Endothelial cell of umbilical vein (primary cell): Measurements from ENCODE around the gene ATRIP. TPM values are rescaled to one million over a fixed set of nuclear protein-coding genes. Genes with fewer than 3 reads are reported as not detected.

Experiments used
- BruUV-seq: library from RNA; stranded (reverse); fragments of 400-500 nt; replicated peaks from 2 replicates; lab custom pipeline; 2021; lab: Mats Ljungman, UMichigan
- CTCF ChIA-PET: fragments of 300-600, 350-600 bp; sonication (Branson Sonifier 250); formaldehyde crosslinking; loops from one replicate; lab custom pipeline; 2021; ENCODE audit warnings: antibody characterized with exemption, inconsistent platforms; lab: Charles Lee
- POLR2A ChIA-PET: fragments of 300-600, 350-600 bp; sonication (Branson Sonifier 250); formaldehyde crosslinking; loops from one replicate; lab custom pipeline; 2021; ENCODE audit warnings: antibody characterized with exemption, inconsistent platforms; lab: Charles Lee
- DNase-seq: peaks from one replicate; pipeline ENCODE4 v3.0.0-alpha.2; 2011; ENCODE audit warnings: low read depth, low spot score
- FAIRE-seq: peaks from 2 replicates; lab custom pipeline; 2011; peaks lifted over from hg19 to GRCh38; lab: Jason Lieb, UNC
- H2AFZ ChIP-seq: 2 replicates; pipeline ENCODE4 v1.6.0; 2012; ENCODE audit warnings: low read depth, low read length, control low read depth, inconsistent platforms
- H3K27ac ChIP-seq: 2 replicates; pipeline ENCODE4 v1.5.1; 2011; ENCODE audit warnings: low read depth, mild to moderate bottlenecking, control low read depth, low read length, moderate library complexity; ENCODE audit not compliant: insufficient read depth
- H3K27me3 ChIP-seq, 2 experiments: 2 replicates each; pipeline versions ENCODE4 v1.6.0 to v1.6.1; 2011; ENCODE audit warnings: low read length in 2 of 2, mixed read lengths in 1 of 2; ENCODE audit not compliant: control insufficient read depth in 2 of 2, insufficient read depth in 2 of 2
- H3K36me3 ChIP-seq, 2 experiments: 2 replicates in 1 of 2; 3 replicates in 1 of 2; pipeline ENCODE4 v1.5.1; 2011; ENCODE audit warnings: low read length in 2 of 2, mild to moderate bottlenecking in 1 of 2, moderate library complexity in 1 of 2; ENCODE audit not compliant: control insufficient read depth in 2 of 2, insufficient read depth in 2 of 2; ENCODE audit errors: extremely low read depth in 1 of 2
- H3K4me1 ChIP-seq: 3 replicates; pipeline ENCODE4 v1.5.1; 2011; ENCODE audit warnings: mild to moderate bottlenecking, low read length; ENCODE audit not compliant: control insufficient read depth, insufficient read depth; ENCODE audit errors: extremely low read depth
- H3K4me2 ChIP-seq: 2 replicates; pipeline ENCODE4 v1.6.1; 2011; ENCODE audit warnings: low read length, control low read depth, mixed read lengths; ENCODE audit not compliant: insufficient read depth
- H3K4me3 ChIP-seq, 3 experiments: fragments of 200-600 bp in 1 of 3; sonication (generic), shearing (Covaris generic) in 1 of 3; replicated peaks in 1 of 3; 2 replicates each; pipeline ENCODE4 v1.5.1; 2011 to 2016; ENCODE audit warnings: control low read depth in 3 of 3, low read length in 3 of 3, mild to moderate bottlenecking in 2 of 3, inconsistent platforms in 1 of 3, low read depth in 1 of 3, moderate library complexity in 1 of 3; ENCODE audit not compliant: insufficient read depth in 1 of 3
- H3K79me2 ChIP-seq: 2 replicates; pipeline ENCODE4 v1.6.0; 2012; ENCODE audit warnings: low read length, inconsistent platforms; ENCODE audit not compliant: control insufficient read depth, insufficient read depth
- H3K9ac ChIP-seq: replicated peaks from 2 replicates; pipeline ENCODE3; 2011; ENCODE audit warnings: low read length, control low read depth; ENCODE audit not compliant: insufficient read depth; ENCODE audit errors: extremely low read depth
- H3K9me1 ChIP-seq: replicated peaks from 3 replicates; pipeline ENCODE4 v1.6.0; 2011; ENCODE audit warnings: mild to moderate bottlenecking, low read length; ENCODE audit not compliant: control insufficient read depth, insufficient read depth; ENCODE audit errors: extremely low read depth
- H3K9me3 ChIP-seq: replicated peaks from 2 replicates; pipeline ENCODE4 v1.5.1; 2012; ENCODE audit warnings: low read length, inconsistent platforms; ENCODE audit not compliant: control insufficient read depth, insufficient read depth
- H4K20me1 ChIP-seq: replicated peaks from 2 replicates; pipeline ENCODE3; 2011; ENCODE audit warnings: mild to moderate bottlenecking, low read length; ENCODE audit not compliant: control insufficient read depth, insufficient read depth; ENCODE audit errors: extremely low read depth
- EZH2 ChIP-seq: IDR thresholded peaks from 2 replicates; pipeline ENCODE4 v1.6.1; 2012; ENCODE audit warnings: borderline replicate concordance, low read depth, mild to moderate bottlenecking, moderate library complexity, low read length, inconsistent platforms; ENCODE audit not compliant: severe bottlenecking
- FOS ChIP-seq: IDR thresholded peaks from 2 replicates; pipeline ENCODE4 v1.6.1; 2011; ENCODE audit warnings: mild to moderate bottlenecking, low read length, moderate library complexity, borderline replicate concordance; ENCODE audit not compliant: insufficient read depth
- GATA2 ChIP-seq: IDR thresholded peaks from 2 replicates; pipeline ENCODE4 v1.7.0; 2011; ENCODE audit warnings: low read depth, mild to moderate bottlenecking, moderate library complexity, mixed read lengths, low read length; ENCODE audit not compliant: insufficient read length, insufficient read depth
- JUN ChIP-seq: IDR thresholded peaks from 2 replicates; pipeline ENCODE4 v1.6.1; 2011; ENCODE audit warnings: borderline replicate concordance, low read depth; ENCODE audit not compliant: insufficient read length, insufficient read depth
- MAX ChIP-seq: IDR thresholded peaks from 2 replicates; pipeline ENCODE4 v1.6.1; 2011; ENCODE audit not compliant: insufficient read depth, insufficient read length
- MYC ChIP-seq: IDR thresholded peaks from one replicate; pipeline ENCODE4 v1.6.1; 2011; ENCODE audit warnings: mild to moderate bottlenecking, low read depth, low read length
- POLR2A ChIP-seq: IDR thresholded peaks from 2 replicates; pipeline ENCODE4 v1.6.1; 2012; ENCODE audit warnings: low read depth, mild to moderate bottlenecking, control low read depth, low read length
- POLR2AphosphoS5 ChIP-seq: IDR thresholded peaks from 2 replicates; pipeline ENCODE4 v1.6.1; 2012; ENCODE audit warnings: low read depth, mild to moderate bottlenecking, control low read depth, low read length, moderate library complexity; ENCODE audit not compliant: insufficient read depth
- dilution Hi-C: fragments of 300-500 bp; cut with MboI; formaldehyde crosslinking; loops from one replicate; pipeline ENCODE4 v1.15.0; 2019; ENCODE audit warnings: low sequenced_read_pairs; ENCODE audit not compliant: extremely low pct_ligation_motif_present
- intact Hi-C: fragments of 100-400 bp; cut with micrococcal nuclease; formaldehyde crosslinking; loops from one replicate; pipeline ENCODE4 v1.10.0; 2022
- polyA plus RNA-seq, 4 experiments: library from polyadenylated mRNA; depleted of rRNA in 3 of 4; stranded (reverse) in 3 of 4; unstranded in 1 of 4; fragments of >200 nt; gene quantifications; 2 replicates each; pipeline versions ENCODE4 v1.2.1 to v1.2.3, GENCODE V29; 2011 to 2012; ENCODE audit warnings: missing spikeins in 1 of 4
- total RNA-seq: library from RNA; stranded (reverse); gene quantifications from 2 replicates; pipeline ENCODE4 v1.2.3, GENCODE V29; 2021
- TF ChIP-seq, protein P1 (sequence below), 2 donors: IDR thresholded peaks; 1 replicate in 1 of 2; 2 replicates in 1 of 2; pipeline ENCODE4 v1.5.1; 2011; ENCODE audit warnings: low read length in 2 of 2, mild to moderate bottlenecking in 2 of 2, moderate library complexity in 2 of 2, control low read depth in 1 of 2, inconsistent platforms in 1 of 2, low read depth in 1 of 2; ENCODE audit not compliant: insufficient read depth in 1 of 2; ENCODE audit errors: extremely low read depth in 1 of 2

Gene ATRIP
- total and polyA plus RNA-seq, 2 donors (not counting 3 experiments of a cell fraction or from before 2014, with no cell fraction given) = 10.6 to 14.7 TPM

GRCh38 chr3:48413611-48414010 lies 32.9 kb upstream of the ATRIP start:
- POLR2A ChIA-PET = no interaction called here
- H3K79me2 ChIP-seq = no peaks in the 10 kb centered on the region
- H3K9me1 ChIP-seq = no peaks in the 10 kb centered on the region
- no peak overlapping the region for H3K27ac ChIP-seq
- no peak overlapping the region for H3K4me3 ChIP-seq
- H3K9me3 ChIP-seq = no peaks in the 10 kb centered on the region
- H3K4me2 ChIP-seq = no peak overlapping the region
- H4K20me1 ChIP-seq = no peaks in the 10 kb centered on the region
- no peak overlapping the region for H3K9ac ChIP-seq
- no peaks in the 10 kb centered on the region for H3K4me1 ChIP-seq
- peaks cover 0 to 36% of the 10 kb centered on the region in 2 experiments for H3K36me3 ChIP-seq
- intact Hi-C loops (no loop called here), dilution Hi-C loops (no loop called here)
- TF ChIP-seq EZH2 (no peak), MAX (no peak), POLR2AphosphoS5 (no peak), POLR2A (no peak), FOS (no peak), JUN (no peak), MYC (no peak), GATA2 (no peak)
- TF ChIP-seq, protein P1, sequence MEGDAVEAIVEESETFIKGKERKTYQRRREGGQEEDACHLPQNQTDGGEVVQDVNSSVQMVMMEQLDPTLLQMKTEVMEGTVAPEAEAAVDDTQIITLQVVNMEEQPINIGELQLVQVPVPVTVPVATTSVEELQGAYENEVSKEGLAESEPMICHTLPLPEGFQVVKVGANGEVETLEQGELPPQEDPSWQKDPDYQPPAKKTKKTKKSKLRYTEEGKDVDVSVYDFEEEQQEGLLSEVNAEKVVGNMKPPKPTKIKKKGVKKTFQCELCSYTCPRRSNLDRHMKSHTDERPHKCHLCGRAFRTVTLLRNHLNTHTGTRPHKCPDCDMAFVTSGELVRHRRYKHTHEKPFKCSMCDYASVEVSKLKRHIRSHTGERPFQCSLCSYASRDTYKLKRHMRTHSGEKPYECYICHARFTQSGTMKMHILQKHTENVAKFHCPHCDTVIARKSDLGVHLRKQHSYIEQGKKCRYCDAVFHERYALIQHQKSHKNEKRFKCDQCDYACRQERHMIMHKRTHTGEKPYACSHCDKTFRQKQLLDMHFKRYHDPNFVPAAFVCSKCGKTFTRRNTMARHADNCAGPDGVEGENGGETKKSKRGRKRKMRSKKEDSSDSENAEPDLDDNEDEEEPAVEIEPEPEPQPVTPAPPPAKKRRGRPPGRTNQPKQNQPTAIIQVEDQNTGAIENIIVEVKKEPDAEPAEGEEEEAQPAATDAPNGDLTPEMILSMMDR (IDR thresholded peaks at IDR 0.05; ENCODE audit: extremely low read depth in 1 of 2, insufficient read depth in 1 of 2, low read depth in 1 of 2, low read length in 2 of 2) = no peak
- no TSS peak for BruUV-seq
- H2AFZ ChIP-seq = no peak overlapping the region
- no peaks in the 10 kb centered on the region for H3K27me3 ChIP-seq
- CTCF ChIA-PET = interaction anchor here (1.4 to 4.3 kb wide), 2 partner anchors 13 to 23 kb away, joined by 8 to 12 read pairs; no protein-coding TSS in a partner anchor
- FAIRE-seq (no peak), DNase-seq (no peak)
